Liver (tissue), 3 donors: ENCODE results near the gene UNC5A.

Source experiments
- GABPA ChIP-seq, 2 donors: IDR thresholded peaks in 1 of 2; conservative IDR thresholded peaks in 1 of 2; 2 replicates each; pipeline ENCODE4 v1.6.1; 2016; ENCODE audit warnings: antibody characterized with exemption in 2 of 2, mild to moderate bottlenecking in 1 of 2, moderate library complexity in 1 of 2
- RAD21 ChIP-seq, 2 donors: IDR thresholded peaks; 2 replicates each; pipeline ENCODE4 v1.6.1; 2016; ENCODE audit warnings: antibody characterized with exemption in 2 of 2, mild to moderate bottlenecking in 2 of 2
- YY1 ChIP-seq: IDR thresholded peaks from 2 replicates; pipeline ENCODE4 v1.6.1; 2016; ENCODE audit warnings: antibody characterized with exemption, mild to moderate bottlenecking
- TF ChIP-seq, protein P1 (sequence below): IDR thresholded peaks from 2 replicates; pipeline ENCODE4 v1.6.1; 2016; ENCODE audit warnings: antibody characterized with exemption, mild to moderate bottlenecking
- TF ChIP-seq, protein P2 (sequence below): fragments of 150-350 bp; IDR thresholded peaks from 2 replicates; pipeline ENCODE4 v1.5.1; 2017; ENCODE audit warnings: improper control_type of control experiment, low read depth, low read length; ENCODE audit not compliant: missing input control
- donor health status: healthy.
- donor health status: healthy.

DNA sequence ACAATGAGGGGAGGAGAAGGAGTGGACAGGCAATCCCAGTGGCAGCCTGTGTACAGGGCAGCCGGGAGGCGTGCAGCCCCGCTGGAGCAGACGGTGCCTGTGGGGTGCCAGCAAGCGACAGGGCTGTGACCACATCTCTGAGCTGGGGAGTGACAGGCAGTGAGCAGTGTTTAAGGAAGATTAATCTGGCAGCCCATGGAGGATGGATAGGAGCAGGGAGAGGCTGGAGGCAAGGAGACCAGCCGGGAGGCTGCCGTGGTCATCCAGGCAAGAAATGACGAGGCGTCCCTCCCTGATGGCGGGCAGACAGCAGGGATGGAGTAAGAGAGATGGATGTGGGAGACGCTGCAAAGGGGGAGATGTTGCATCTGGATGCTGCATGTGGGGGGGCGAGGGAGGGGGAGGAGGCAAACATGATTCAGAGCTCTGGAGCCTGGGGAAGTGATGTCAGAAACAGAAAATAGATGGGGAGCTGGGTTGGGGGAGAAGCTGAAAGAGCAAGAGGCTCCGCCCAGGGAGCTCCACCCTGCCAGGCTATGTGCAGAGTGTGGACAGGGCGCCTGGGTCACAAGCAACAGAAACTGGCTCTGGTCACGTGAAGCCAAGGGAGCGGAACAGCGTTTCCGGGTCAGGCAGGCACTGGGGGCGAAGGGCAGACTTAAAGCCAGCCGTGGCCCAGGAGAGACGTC is 12.6 kb downstream of the UNC5A start:
- TF ChIP-seq, protein P1, sequence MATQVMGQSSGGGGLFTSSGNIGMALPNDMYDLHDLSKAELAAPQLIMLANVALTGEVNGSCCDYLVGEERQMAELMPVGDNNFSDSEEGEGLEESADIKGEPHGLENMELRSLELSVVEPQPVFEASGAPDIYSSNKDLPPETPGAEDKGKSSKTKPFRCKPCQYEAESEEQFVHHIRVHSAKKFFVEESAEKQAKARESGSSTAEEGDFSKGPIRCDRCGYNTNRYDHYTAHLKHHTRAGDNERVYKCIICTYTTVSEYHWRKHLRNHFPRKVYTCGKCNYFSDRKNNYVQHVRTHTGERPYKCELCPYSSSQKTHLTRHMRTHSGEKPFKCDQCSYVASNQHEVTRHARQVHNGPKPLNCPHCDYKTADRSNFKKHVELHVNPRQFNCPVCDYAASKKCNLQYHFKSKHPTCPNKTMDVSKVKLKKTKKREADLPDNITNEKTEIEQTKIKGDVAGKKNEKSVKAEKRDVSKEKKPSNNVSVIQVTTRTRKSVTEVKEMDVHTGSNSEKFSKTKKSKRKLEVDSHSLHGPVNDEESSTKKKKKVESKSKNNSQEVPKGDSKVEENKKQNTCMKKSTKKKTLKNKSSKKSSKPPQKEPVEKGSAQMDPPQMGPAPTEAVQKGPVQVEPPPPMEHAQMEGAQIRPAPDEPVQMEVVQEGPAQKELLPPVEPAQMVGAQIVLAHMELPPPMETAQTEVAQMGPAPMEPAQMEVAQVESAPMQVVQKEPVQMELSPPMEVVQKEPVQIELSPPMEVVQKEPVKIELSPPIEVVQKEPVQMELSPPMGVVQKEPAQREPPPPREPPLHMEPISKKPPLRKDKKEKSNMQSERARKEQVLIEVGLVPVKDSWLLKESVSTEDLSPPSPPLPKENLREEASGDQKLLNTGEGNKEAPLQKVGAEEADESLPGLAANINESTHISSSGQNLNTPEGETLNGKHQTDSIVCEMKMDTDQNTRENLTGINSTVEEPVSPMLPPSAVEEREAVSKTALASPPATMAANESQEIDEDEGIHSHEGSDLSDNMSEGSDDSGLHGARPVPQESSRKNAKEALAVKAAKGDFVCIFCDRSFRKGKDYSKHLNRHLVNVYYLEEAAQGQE, result no peak
- TF ChIP-seq, protein P2, sequence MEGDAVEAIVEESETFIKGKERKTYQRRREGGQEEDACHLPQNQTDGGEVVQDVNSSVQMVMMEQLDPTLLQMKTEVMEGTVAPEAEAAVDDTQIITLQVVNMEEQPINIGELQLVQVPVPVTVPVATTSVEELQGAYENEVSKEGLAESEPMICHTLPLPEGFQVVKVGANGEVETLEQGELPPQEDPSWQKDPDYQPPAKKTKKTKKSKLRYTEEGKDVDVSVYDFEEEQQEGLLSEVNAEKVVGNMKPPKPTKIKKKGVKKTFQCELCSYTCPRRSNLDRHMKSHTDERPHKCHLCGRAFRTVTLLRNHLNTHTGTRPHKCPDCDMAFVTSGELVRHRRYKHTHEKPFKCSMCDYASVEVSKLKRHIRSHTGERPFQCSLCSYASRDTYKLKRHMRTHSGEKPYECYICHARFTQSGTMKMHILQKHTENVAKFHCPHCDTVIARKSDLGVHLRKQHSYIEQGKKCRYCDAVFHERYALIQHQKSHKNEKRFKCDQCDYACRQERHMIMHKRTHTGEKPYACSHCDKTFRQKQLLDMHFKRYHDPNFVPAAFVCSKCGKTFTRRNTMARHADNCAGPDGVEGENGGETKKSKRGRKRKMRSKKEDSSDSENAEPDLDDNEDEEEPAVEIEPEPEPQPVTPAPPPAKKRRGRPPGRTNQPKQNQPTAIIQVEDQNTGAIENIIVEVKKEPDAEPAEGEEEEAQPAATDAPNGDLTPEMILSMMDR, result no peak
- no peak for TF ChIP-seq GABPA (IDR thresholded peaks at IDR 0.05 in 1 of 2, conservative IDR thresholded peaks at IDR 0.05 in 1 of 2)
- no peak for TF ChIP-seq YY1
- TF ChIP-seq RAD21 (IDR thresholded peaks at IDR 0.05), result no peak
